Measurements from ENCODE around the gene GLYATL2. TPM values are rescaled to one million over a fixed set of nuclear protein-coding genes. Genes with fewer than 3 reads are reported as not detected.

Gene GLYATL2
- polyA plus RNA-seq, 1 donor from 2014 or later = not detected

GRCh38 chr11:58837707-58838388 lies 6.7 kb downstream of the GLYATL2 start:
- H3K4me3 ChIP-seq (ENCODE audit: low read length) = no peak overlapping the region
- H3K9me2 ChIP-seq (ENCODE audit: insufficient read depth, low read length) = no peaks in the 10 kb centered on the region
- H2AFZ ChIP-seq (ENCODE audit: low read depth, low read length) = no peak overlapping the region
- H3K79me2 ChIP-seq (replicated peaks; ENCODE audit: insufficient read depth, low read length) = no peaks in the 10 kb centered on the region
- TF ChIP-seq EZH2 (IDR thresholded peaks at IDR 0.05; ENCODE audit: borderline replicate concordance, insufficient read depth, low read length, poor library complexity, severe bottlenecking) (no peak), SMC3 (conservative IDR thresholded peaks at IDR 0.05; ENCODE audit: poor library complexity) (no peak), REST (IDR thresholded peaks at IDR 0.05; ENCODE audit: borderline replicate concordance) (no peak), TAF1 (IDR thresholded peaks at IDR 0.05; ENCODE audit: low read depth) (no peak), CTCF (IDR thresholded peaks at IDR 0.05; ENCODE audit: poor library complexity, severe bottlenecking) (no peak), RAD21 (conservative IDR thresholded peaks at IDR 0.05) (no peak), POLR2AphosphoS5 (IDR thresholded peaks at IDR 0.05) (no peak), MXI1 (conservative IDR thresholded peaks at IDR 0.05; ENCODE audit: poor library complexity, severe bottlenecking) (no peak), EP300 (conservative IDR thresholded peaks at IDR 0.05; ENCODE audit: poor library complexity, severe bottlenecking) (no peak)
- no peaks in the 10 kb centered on the region for H4K20me1 ChIP-seq (ENCODE audit: insufficient read depth)
- H3K27ac ChIP-seq (ENCODE audit: low read length) = no peak overlapping the region
- no peak overlapping the region for H3K9ac ChIP-seq (ENCODE audit: low read length)
- H3K27me3 ChIP-seq (ENCODE audit: insufficient read depth, low read depth, low read length) = no peaks in the 10 kb centered on the region
- H3K9me3 ChIP-seq (ENCODE audit: low read length) = no peaks in the 10 kb centered on the region
- no peak overlapping the region for H3K4me2 ChIP-seq (ENCODE audit: low read length)
- no peaks in the 10 kb centered on the region for H3K36me3 ChIP-seq (ENCODE audit: insufficient read depth, low read length)
- H3F3A ChIP-seq (ENCODE audit: insufficient read depth, low read length, poor library complexity, severe bottlenecking) = no peaks in the 10 kb centered on the region

GRCh38 chr11:58832056-58832645 lies 12.4 kb downstream of the GLYATL2 start:
- Histone ChIP-seq H3K9me3 (ENCODE audit: low read length) (no peaks in the 10 kb centered on the region), H3K9ac (ENCODE audit: low read length) (no peak overlapping the region), H3K79me2 (replicated peaks; ENCODE audit: insufficient read depth, low read length) (no peaks in the 10 kb centered on the region)

More at GRCh38 chr11:58832056-58832645, 12.4 kb downstream of the GLYATL2 start:
- no peaks in the 10 kb centered on the region for H3K9me2 ChIP-seq (ENCODE audit: insufficient read depth, low read length)
- no peak overlapping the region for H3K4me2 ChIP-seq (ENCODE audit: low read length)
- no peaks in the 10 kb centered on the region for H3K36me3 ChIP-seq (ENCODE audit: insufficient read depth, low read length)
- H3F3A ChIP-seq (ENCODE audit: insufficient read depth, low read length, poor library complexity, severe bottlenecking) = no peaks in the 10 kb centered on the region
- H3K4me3 ChIP-seq (ENCODE audit: low read length) = no peak overlapping the region
- no peaks in the 10 kb centered on the region for H3K27me3 ChIP-seq (ENCODE audit: insufficient read depth, low read depth, low read length)
- no peak overlapping the region for H2AFZ ChIP-seq (ENCODE audit: low read depth, low read length)
- no peak for TF ChIP-seq SMC3 (conservative IDR thresholded peaks at IDR 0.05; ENCODE audit: poor library complexity)
- H4K20me1 ChIP-seq (ENCODE audit: insufficient read depth) = no peaks in the 10 kb centered on the region
- no peak overlapping the region for H3K27ac ChIP-seq (ENCODE audit: low read length)
